GM18505 (cell line): Measurements from ENCODE around the gene RGS3.

ENCODE experiments used
- ATAC-seq: cut with Tn5 transposase; IDR thresholded peaks from one replicate; pipeline ENCODE4 v1.9.1; 2021; ENCODE audit not compliant: unreplicated experiment
- POLR2A ChIP-seq: IDR thresholded peaks from 4 replicates; pipeline ENCODE4 v1.6.1; 2011; ENCODE audit warnings: borderline replicate concordance; ENCODE audit not compliant: insufficient read depth, insufficient read length; ENCODE audit errors: extremely low read depth

RGS3 gene

GRCh38 chr9:113503613-113504211 is 40.2 kb downstream of the RGS3 start:
- TF ChIP-seq POLR2A = no peak

GRCh38 chr9:113504725-113505590 is 41.4 kb downstream of the RGS3 start:
- TF ChIP-seq POLR2A = no peak
- ATAC-seq = no peak

More at GRCh38 chr9:113503613-113504211, 40.2 kb downstream of the RGS3 start:
- no peak for ATAC-seq

GRCh38 chr9:113506090-113506589 is 42.6 kb downstream of the RGS3 start:
- ATAC-seq = no peak
- no peak for TF ChIP-seq POLR2A

- ATAC-seq = no peak
- no peak for TF ChIP-seq POLR2A
Observed at GRCh38 chr9:113507256-113507655, 43.7 kb downstream of the RGS3 start.

- no peak for TF ChIP-seq POLR2A
- no peak for ATAC-seq
Observed at GRCh38 chr9:113508111-113508749, 44.7 kb downstream of the RGS3 start.

GRCh38 chr9:113509463-113509862 is 45.9 kb downstream of the RGS3 start:
- TF ChIP-seq POLR2A = no peak
- no peak for ATAC-seq

- TF ChIP-seq POLR2A = no peak
- no peak for ATAC-seq
Observed at GRCh38 chr9:113511047-113511521, 47.6 kb downstream of the RGS3 start.

- peak; percentile 49 for ATAC-seq
Observed at GRCh38 chr9:113511856-113512761, 48.6 kb downstream of the RGS3 start.

GRCh38 chr9:113513111-113513510 is 49.6 kb downstream of the RGS3 start:
- no peak for TF ChIP-seq POLR2A
- ATAC-seq = no peak

More at GRCh38 chr9:113511856-113512761, 48.6 kb downstream of the RGS3 start:
- TF ChIP-seq POLR2A = peak; percentile 29

- TF ChIP-seq POLR2A = no peak
- ATAC-seq = no peak
Observed at GRCh38 chr9:113513536-113513935, 50.0 kb downstream of the RGS3 start.

- ATAC-seq = no peak
- TF ChIP-seq POLR2A = no peak
Observed at GRCh38 chr9:113514061-113514460, 50.5 kb downstream of the RGS3 start.

GRCh38 chr9:113514748-113515147 is 51.2 kb downstream of the RGS3 start:
- no peak for ATAC-seq
- no peak for TF ChIP-seq POLR2A
